DMS114 treated with DMSO at 0.1 percent for 48 hours (cell line): ENCODE data around the gene TMEM45A.
"Not testable (repeated sequence)": the region's sequence is repeated elsewhere in the genome, so short reads cannot be mapped to it uniquely, and the experiment has no call there.

ENCODE experiments used
- DNase-seq: peaks from one replicate; lab custom pipeline; 2025; ENCODE audit not compliant: unreplicated experiment; lab: John Stamatoyannopoulos, UW

TMEM45A gene

GRCh38 chr3:100532411-100532810 lies 40.0 kb downstream of the TMEM45A start:
- DNase-seq: no peak

- DNase-seq: no peak
Measured at GRCh38 chr3:100533176-100533575, 40.8 kb downstream of the TMEM45A start.

- DNase-seq: no peak
Measured at GRCh38 chr3:100535610-100535943, 43.2 kb downstream of the TMEM45A start.

- no peak for DNase-seq
Measured at GRCh38 chr3:100536093-100536492, 43.7 kb downstream of the TMEM45A start.

- DNase-seq: no peak
Measured at GRCh38 chr3:100537646-100538338, 45.4 kb downstream of the TMEM45A start.

GRCh38 chr3:100538339-100538706 lies 45.9 kb downstream of the TMEM45A start:
- DNase-seq: no peak

- no peak for DNase-seq
Measured at GRCh38 chr3:100540791-100541334, 48.4 kb downstream of the TMEM45A start.

GRCh38 chr3:100541428-100541827 lies 49.0 kb downstream of the TMEM45A start:
- DNase-seq: not testable (repeated sequence)

GRCh38 chr3:100545371-100545770 lies 53.0 kb downstream of the TMEM45A start:
- DNase-seq: no peak

- no peak for DNase-seq
Measured at GRCh38 chr3:100546020-100546744, 53.8 kb downstream of the TMEM45A start.

- DNase-seq: no peak
Measured at GRCh38 chr3:100548053-100548452, 55.6 kb downstream of the TMEM45A start.

GRCh38 chr3:100553618-100554372 lies 61.4 kb downstream of the TMEM45A start:
- no peak for DNase-seq

- no peak for DNase-seq
Measured at GRCh38 chr3:100554373-100554676, 61.9 kb downstream of the TMEM45A start.

GRCh38 chr3:100556673-100557310 lies 64.4 kb downstream of the TMEM45A start:
- DNase-seq: no peak

GRCh38 chr3:100558233-100558632 lies 65.8 kb downstream of the TMEM45A start:
- DNase-seq: no peak

- DNase-seq: no peak
Measured at GRCh38 chr3:100560426-100560825, 68.0 kb downstream of the TMEM45A start.

GRCh38 chr3:100561459-100562158 lies 69.2 kb downstream of the TMEM45A start:
- no peak for DNase-seq

- DNase-seq: no peak
Measured at GRCh38 chr3:100562224-100562857, 69.9 kb downstream of the TMEM45A start.

GRCh38 chr3:100563228-100563627 lies 70.8 kb downstream of the TMEM45A start:
- DNase-seq: no peak

- no peak for DNase-seq
Measured at GRCh38 chr3:100563652-100564211, 71.3 kb downstream of the TMEM45A start.
